ENCODE measurements around the gene SCMH1. TPM values are rescaled to one million over a fixed set of nuclear protein-coding genes. Genes with fewer than 3 reads are reported as not detected.

The SCMH1 gene
- total and polyA plus RNA-seq, 2 of the 4 experiments (the other 2 are of a cell fraction): 9.0 to 19.4 TPM

- ATAC-seq (ENCODE audit: low read depth): no peak
- TF ChIP-seq NFE2L2 (IDR thresholded peaks at IDR 0.05; ENCODE audit: low read depth, low read length) (no peak), RCOR1 (IDR thresholded peaks at IDR 0.05; ENCODE audit: insufficient replicate concordance, low read length) (no peak), RAD21 (IDR thresholded peaks at IDR 0.05; ENCODE audit: low read length) (no peak), SMC3 (IDR thresholded peaks at IDR 0.05; ENCODE audit: low read depth, low read length) (no peak), CHD1 (IDR thresholded peaks at IDR 0.05; ENCODE audit: low read depth, low read length) (no peak), FOS (IDR thresholded peaks at IDR 0.05; ENCODE audit: low read depth, low read length) (no peak), BHLHE40 (IDR thresholded peaks at IDR 0.05; ENCODE audit: low read depth, low read length) (no peak), MXI1 (IDR thresholded peaks at IDR 0.05; ENCODE audit: borderline replicate concordance, low read depth, low read length) (no peak), ELK1 (IDR thresholded peaks at IDR 0.05; ENCODE audit: borderline replicate concordance, low read depth, low read length) (no peak), CEBPB (IDR thresholded peaks at IDR 0.05; ENCODE audit: low read depth, low read length) (no peak), MAZ (IDR thresholded peaks at IDR 0.05; ENCODE audit: borderline replicate concordance, low read depth, low read length) (no peak), CTCF (conservative IDR thresholded peaks at IDR 0.05; ENCODE audit: low read depth, low read length) (no peak), POLR2A (IDR thresholded peaks at IDR 0.05; ENCODE audit: low read depth, low read length) (no peak), MAFK (IDR thresholded peaks at IDR 0.05; ENCODE audit: low read depth, low read length) (no peak), RFX5 (IDR thresholded peaks at IDR 0.05; ENCODE audit: low read depth, low read length) (no peak), USF2 (IDR thresholded peaks at IDR 0.05; ENCODE audit: low read depth, low read length) (no peak)
Observed at GRCh38 chr1:41020109-41020576, 222.0 kb downstream of the SCMH1 start.

More at GRCh38 chr1:41020109-41020576, 222.0 kb downstream of the SCMH1 start:
- Histone ChIP-seq H3K36me3 (ENCODE audit: control insufficient read depth, insufficient read depth, low read length) (peaks cover 14% of the 10 kb centered on the region), H3K18ac (ENCODE audit: low read depth, low read length) (no peak overlapping the region), H2BK5ac (ENCODE audit: low read depth, low read length, poor library complexity, severe bottlenecking) (no peak overlapping the region), H3K4me2 (ENCODE audit: low read depth, low read length) (no peak overlapping the region), H2AK9ac (replicated peaks; ENCODE audit: low read depth, low read length, poor library complexity) (no peak overlapping the region), H3K23ac (ENCODE audit: low read depth, low read length) (no peak overlapping the region), H2AFZ (replicated peaks; ENCODE audit: low read length, poor library complexity) (no peak overlapping the region), H3K9me1 (ENCODE audit: insufficient read depth, low read length) (peaks cover 14% of the 10 kb centered on the region), H2BK20ac (ENCODE audit: low read depth, low read length) (no peak overlapping the region), H3K4me1 (ENCODE audit: control insufficient read depth, insufficient read depth, low read length) (peaks cover 5% of the 10 kb centered on the region), H4K20me1 (ENCODE audit: insufficient read depth, low read length) (peaks cover 9% of the 10 kb centered on the region; the same call in 1 of the 2 replicates), H3K9ac (ENCODE audit: low read depth, low read length) (no peak overlapping the region), H4K5ac (ENCODE audit: low read depth, low read length) (no peak overlapping the region), H3K27ac (ENCODE audit: insufficient read depth, low read length) (no peak overlapping the region), H2AK5ac (ENCODE audit: low read depth, low read length) (no peak overlapping the region), H4K8ac (ENCODE audit: low read depth in 2 of 2, low read length in 2 of 2) (no peak overlapping the region), H2BK120ac (ENCODE audit: low read depth, low read length) (no peak overlapping the region), H3K14ac (replicated peaks; ENCODE audit: low read depth, low read length) (no peak overlapping the region), H3K9me3 (ENCODE audit: control insufficient read depth, insufficient read depth, low read length) (no peaks in the 10 kb centered on the region), H3K4me3 (ENCODE audit: insufficient read depth, low read depth, low read length) (no peak overlapping the region), H3K56ac (ENCODE audit: extremely low read depth, insufficient read depth, low read length) (no peak overlapping the region), H4K91ac (ENCODE audit: insufficient read depth, low read depth, low read length) (no peak overlapping the region), H3K79me1 (ENCODE audit: low read depth in 1 of 2, low read length in 2 of 2) (no peaks in the 10 kb centered on the region), H3K4ac (ENCODE audit: low read depth, low read length) (no peak overlapping the region), H3K27me3 (ENCODE audit: control insufficient read depth, insufficient read depth, low read length) (no peaks in the 10 kb centered on the region), H2BK15ac (ENCODE audit: low read depth, low read length) (no peak overlapping the region)
- DNase-seq: no peak
- dilution Hi-C loops (cut with HindIII; ENCODE audit: low sequenced_read_pairs, unreplicated experiment) (no loop called here), intact Hi-C loops (cut with micrococcal nuclease) (loop anchor here (5.0 kb wide), 1 partner anchor 412 kb away; no protein-coding TSS in a partner anchor), in situ Hi-C loops (cut with MboI; ENCODE audit: low sequenced_read_pairs) (no loop called here)
- no TSS peak for BruUV-seq (replicated peaks)
- CTCF ChIA-PET: no interaction called here
- POLR2A ChIA-PET (ENCODE audit: unreplicated experiment): no interaction called here
- 91% methylated on average over 10 of the region's 17 CpGs; no CpG with 5 or more reads in 1 of the 2 experiments for WGBS, 2 experiments (ENCODE audit: extremely low coverage in 2 of 2, insufficient read length in 1 of 2)

All from IMR-90 (cell line).